Adipocyte (in vitro differentiated cells): ENCODE measurements around the gene SCNN1A.

ENCODE experiments used
- DNase-seq: peaks from one replicate; pipeline ENCODE4 v3.0.0-alpha.2; 2015; ENCODE audit warnings: low read depth
- H3K27me3 ChIP-seq: replicated peaks from 2 replicates; pipeline ENCODE4 v1.7.0; 2013; ENCODE audit warnings: mild to moderate bottlenecking, low read length, moderate library complexity; ENCODE audit not compliant: control insufficient read depth, insufficient read depth
- H3K36me3 ChIP-seq: 2 replicates; pipeline ENCODE4 v1.7.0; 2013; ENCODE audit warnings: low read length, mild to moderate bottlenecking, moderate library complexity; ENCODE audit not compliant: control insufficient read depth, insufficient read depth, severe bottlenecking
- H3K4me1 ChIP-seq: 2 replicates; pipeline ENCODE4 v1.7.0; 2013; ENCODE audit warnings: mild to moderate bottlenecking, low read length, moderate library complexity; ENCODE audit not compliant: control insufficient read depth, insufficient read depth
- H3K4me3 ChIP-seq: 2 replicates; pipeline ENCODE4 v1.7.0; 2013; ENCODE audit warnings: mild to moderate bottlenecking, low read length, moderate library complexity
- H3K9ac ChIP-seq: 2 replicates; pipeline ENCODE4 v1.7.0; 2013; ENCODE audit warnings: mild to moderate bottlenecking, low read length, moderate library complexity
- H3K9me3 ChIP-seq: 2 replicates; pipeline ENCODE4 v1.7.0; 2013; ENCODE audit warnings: mild to moderate bottlenecking, low read length, moderate library complexity; ENCODE audit not compliant: control insufficient read depth

Gene SCNN1A

DNA sequence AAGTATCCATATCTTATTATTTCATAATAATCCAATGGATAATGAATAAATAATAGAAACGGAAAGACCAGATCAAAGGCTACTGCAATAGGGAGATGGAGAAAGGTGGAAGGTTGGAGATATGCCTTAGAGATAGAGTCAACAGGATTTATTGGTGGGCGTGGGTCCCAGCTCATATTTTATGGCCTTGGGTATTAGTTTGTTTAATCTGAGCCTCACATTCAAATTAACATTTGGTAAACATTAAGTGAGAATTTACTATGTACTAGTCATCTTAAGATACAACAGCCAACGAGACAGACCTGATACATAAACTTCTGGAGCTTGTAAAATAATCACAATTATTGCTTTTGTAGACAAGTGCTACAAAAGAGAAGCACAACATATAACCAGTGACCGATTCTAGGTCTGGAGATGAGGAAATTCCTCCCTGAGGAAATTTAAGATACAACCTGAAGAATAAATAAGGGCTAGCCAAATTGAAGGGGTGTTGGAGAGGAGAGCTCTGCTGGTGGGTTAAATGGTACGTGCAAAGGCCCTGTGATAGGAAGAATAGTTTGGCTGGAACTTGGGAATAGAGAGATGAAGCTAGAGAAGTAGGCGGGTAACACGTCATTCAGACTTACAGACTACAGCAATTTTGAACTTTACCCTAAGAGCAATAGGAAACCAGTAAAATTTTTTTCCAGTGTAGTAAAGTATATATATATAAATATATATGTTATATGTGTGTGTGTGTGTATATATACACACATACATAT, 24.7 kb upstream of the SCNN1A start:
- H3K4me3 ChIP-seq = no peak overlapping the region
- H3K9me3 ChIP-seq = no peaks in the 10 kb centered on the region
- H3K27me3 ChIP-seq = no peaks in the 10 kb centered on the region
- no peak overlapping the region for H3K9ac ChIP-seq
- peaks cover 4% of the 10 kb centered on the region for H3K4me1 ChIP-seq
- H3K36me3 ChIP-seq = peaks cover 18% of the 10 kb centered on the region
- DNase-seq = no peak

DNA sequence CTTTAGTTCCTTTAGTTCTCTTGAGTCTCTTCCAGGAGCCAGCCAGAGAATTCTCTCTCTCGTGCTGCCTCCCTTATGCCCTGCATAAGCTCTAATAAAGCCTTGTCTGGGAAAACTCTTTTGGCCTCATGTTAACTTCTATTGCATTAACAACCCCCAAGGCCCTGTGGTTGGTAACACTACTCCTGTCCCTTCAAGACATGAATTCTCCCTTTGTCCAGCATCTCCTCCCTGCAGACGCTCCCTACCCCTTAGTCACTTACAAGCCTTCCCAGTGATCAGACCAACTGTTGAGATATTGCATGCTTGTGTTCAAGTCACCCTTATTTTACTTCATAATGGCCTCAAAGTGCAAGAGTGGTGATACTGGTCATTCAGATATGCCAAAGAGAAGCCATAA, 20.7 kb upstream of the SCNN1A start:
- H3K4me3 ChIP-seq = no peak overlapping the region
- H3K9me3 ChIP-seq = no peaks in the 10 kb centered on the region
- no peak for DNase-seq
- peaks cover 42% of the 10 kb centered on the region for H3K36me3 ChIP-seq
- H3K4me1 ChIP-seq = peaks cover 4% of the 10 kb centered on the region
- H3K27me3 ChIP-seq = no peaks in the 10 kb centered on the region
- H3K9ac ChIP-seq = no peak overlapping the region

DNA sequence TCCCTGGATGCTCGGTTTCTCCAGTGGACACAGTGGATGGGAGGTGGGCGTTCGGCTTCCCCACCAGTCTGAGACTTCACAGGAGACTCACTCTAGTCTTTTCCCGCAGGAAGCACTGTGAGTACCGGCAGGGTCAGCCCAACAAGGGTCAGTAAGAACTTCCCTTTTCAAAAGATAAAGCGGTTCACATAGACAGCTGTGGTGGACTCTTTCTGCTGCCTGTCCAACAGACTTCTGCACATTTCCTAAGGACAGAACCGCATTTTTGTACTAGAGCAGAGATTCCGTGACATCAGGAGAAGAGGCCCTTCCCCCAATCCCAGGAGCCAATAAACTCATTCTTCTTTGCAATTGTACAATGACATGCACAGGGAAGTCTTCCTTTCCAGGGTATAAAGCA, 19.0 kb upstream of the SCNN1A start:
- no peak overlapping the region for H3K4me3 ChIP-seq
- DNase-seq = no peak
- H3K9me3 ChIP-seq = no peaks in the 10 kb centered on the region
- peaks cover 4% of the 10 kb centered on the region for H3K4me1 ChIP-seq
- H3K36me3 ChIP-seq = peaks cover 42% of the 10 kb centered on the region
- no peaks in the 10 kb centered on the region for H3K27me3 ChIP-seq
- no peak overlapping the region for H3K9ac ChIP-seq

DNA sequence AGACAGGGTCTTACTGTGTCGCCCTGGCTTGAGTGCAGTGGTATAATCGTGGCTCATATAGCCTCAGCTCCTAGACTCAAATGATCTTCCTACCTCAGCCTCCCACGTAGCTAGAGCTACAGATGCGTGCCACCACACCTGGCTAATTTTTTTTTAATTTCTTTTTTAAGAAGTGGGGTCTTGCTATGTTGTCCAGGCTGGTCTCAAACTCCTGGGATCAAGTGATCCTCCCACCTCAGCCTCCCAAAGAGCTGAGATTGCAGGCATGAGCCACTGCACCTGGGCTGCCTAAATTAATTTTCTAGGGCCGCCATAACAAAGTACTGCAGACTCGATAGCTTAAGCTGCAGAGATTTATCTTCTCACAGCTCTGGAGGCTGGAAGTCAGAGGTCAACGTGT, 17.7 kb upstream of the SCNN1A start:
- Histone ChIP-seq H3K9ac (no peak overlapping the region), H3K4me1 (peaks cover 12% of the 10 kb centered on the region), H3K4me3 (no peak overlapping the region), H3K36me3 (peaks cover 54% of the 10 kb centered on the region), H3K27me3 (no peaks in the 10 kb centered on the region), H3K9me3 (no peaks in the 10 kb centered on the region)
- DNase-seq = no peak

DNA sequence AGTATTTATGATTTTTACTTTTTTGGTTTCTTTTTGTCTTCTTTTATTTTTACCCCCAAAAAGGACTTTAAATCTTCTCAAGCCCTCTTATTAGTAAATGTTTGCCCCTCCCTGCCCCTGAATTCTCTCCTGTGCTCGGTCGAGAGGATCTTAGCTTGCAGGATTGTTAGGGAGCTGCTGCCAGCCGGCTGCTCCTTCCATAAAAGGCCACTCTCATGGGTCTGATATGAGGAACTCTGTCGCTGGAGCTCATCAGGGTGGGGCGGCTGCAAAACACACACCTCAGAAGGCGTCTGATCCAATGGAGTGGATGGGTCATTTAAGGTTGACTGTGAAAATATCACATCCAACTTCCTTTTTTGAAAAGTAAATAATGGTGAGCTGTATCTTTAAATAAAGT, 17.1 kb upstream of the SCNN1A start:
- peaks cover 55% of the 10 kb centered on the region for H3K36me3 ChIP-seq
- DNase-seq = no peak
- no peaks in the 10 kb centered on the region for H3K27me3 ChIP-seq
- peaks cover 18% of the 10 kb centered on the region for H3K4me1 ChIP-seq
- H3K4me3 ChIP-seq = no peak overlapping the region
- H3K9ac ChIP-seq = peak overlapping the region; percentile 60
- no peaks in the 10 kb centered on the region for H3K9me3 ChIP-seq

DNA sequence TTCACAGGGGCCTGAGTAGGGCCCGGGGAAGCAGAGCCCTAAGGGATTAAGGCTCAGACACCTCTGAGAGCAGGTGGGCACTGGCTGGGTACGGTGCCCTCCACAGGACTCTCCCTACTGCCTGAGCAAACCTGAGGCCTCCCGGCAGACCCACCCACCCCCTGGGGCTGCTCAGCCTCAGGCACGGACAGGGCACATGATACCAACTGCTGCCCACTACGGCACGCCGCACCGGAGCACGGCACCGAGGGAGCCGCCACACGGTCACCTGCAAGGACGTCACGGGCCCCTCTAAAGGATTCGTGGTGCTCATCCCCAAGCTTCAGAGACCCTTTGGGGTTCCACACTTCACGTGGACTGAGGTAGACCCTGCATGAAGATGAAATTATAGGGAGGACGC, 15.7 kb upstream of the SCNN1A start:
- Histone ChIP-seq H3K9me3 (no peaks in the 10 kb centered on the region), H3K9ac (no peak overlapping the region), H3K36me3 (peaks cover 65% of the 10 kb centered on the region), H3K27me3 (no peaks in the 10 kb centered on the region), H3K4me3 (no peak overlapping the region), H3K4me1 (peaks cover 33% of the 10 kb centered on the region)
- DNase-seq = no peak

DNA sequence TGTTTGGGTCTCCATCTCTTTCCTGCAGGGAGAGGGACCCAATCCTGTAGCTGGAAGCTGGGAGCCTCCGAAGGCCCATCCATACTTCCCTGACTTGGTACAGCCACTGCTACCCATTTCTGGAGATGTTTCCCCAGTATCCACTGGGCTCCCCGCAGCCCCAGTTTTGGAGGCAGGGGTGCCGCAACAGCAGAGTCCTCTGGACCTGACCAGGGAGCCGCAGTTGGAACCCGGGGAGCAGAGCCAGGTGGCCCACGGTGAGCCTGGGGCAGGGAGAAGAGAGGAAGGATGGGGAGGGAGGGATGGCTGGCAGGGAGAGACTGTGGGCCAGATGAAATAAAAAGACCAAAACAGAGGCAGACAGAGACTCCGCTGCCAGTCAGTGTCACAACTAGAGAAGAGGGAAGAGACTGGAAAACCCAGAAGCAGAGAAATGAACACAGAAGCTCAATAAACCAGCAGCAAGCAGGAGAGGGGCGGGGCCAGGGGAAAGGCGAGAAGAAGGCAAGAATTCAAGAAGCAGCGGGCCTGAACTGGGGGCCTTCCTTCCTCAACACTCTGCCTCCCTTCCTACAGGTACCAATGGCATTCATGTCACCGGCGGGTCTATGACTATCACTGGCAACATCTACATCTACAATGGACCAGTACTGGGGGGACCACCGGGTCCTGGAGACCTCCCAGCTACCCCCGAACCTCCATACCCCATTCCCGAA, 14.9 kb upstream of the SCNN1A start:
- Histone ChIP-seq H3K9ac (no peak overlapping the region), H3K4me1 (peaks cover 33% of the 10 kb centered on the region), H3K4me3 (no peak overlapping the region), H3K27me3 (no peaks in the 10 kb centered on the region), H3K9me3 (no peaks in the 10 kb centered on the region), H3K36me3 (peaks cover 67% of the 10 kb centered on the region)
- DNase-seq = no peak

DNA sequence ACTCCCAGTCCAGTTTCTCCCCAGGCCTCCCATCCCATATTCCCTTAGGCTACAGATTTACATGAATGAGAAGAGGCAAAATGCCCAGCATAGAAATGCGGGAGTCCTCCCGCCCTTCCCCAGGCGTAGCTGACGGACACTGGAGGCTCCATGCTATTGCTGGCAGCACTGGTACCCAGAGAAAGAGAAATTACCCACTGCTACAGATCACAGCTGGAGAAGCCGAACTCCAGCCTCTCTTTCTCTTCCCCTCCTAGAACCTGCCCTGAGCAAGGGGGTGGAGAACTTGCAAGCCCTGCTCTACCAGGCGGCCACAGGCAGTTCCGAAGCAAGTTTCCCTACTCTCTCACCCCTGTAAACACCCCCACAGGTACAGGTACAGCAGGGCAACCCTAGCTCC, 12.2 kb upstream of the SCNN1A start:
- Histone ChIP-seq H3K4me3 (peak overlapping the region; percentile 21), H3K9ac (peak overlapping the region; percentile 56), H3K36me3 (peaks cover 55% of the 10 kb centered on the region), H3K9me3 (no peaks in the 10 kb centered on the region), H3K27me3 (no peaks in the 10 kb centered on the region), H3K4me1 (peaks cover 45% of the 10 kb centered on the region)
- no peak for DNase-seq

DNA sequence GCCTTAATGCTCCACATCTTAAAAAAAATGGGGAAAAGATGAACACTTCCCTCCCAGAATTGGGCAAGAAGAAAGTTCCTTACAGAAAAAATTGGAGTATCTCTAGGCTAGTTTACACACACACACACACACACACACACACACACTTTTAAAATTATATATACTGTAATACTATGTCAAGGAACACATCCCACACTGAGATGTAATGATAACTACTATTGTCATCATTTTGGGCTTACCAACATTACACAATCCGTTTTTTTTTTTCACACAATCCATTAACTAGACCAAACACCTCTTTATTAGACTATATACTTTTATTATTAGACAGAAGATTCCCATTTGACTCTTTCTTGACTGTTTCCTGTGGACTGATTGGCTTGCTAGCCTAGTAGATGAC, 11.1 kb upstream of the SCNN1A start:
- Histone ChIP-seq H3K4me3 (peak overlapping the region; percentile 40), H3K4me1 (peaks cover 45% of the 10 kb centered on the region), H3K9ac (peak overlapping the region; percentile 56), H3K27me3 (no peaks in the 10 kb centered on the region), H3K9me3 (no peaks in the 10 kb centered on the region), H3K36me3 (peaks cover 48% of the 10 kb centered on the region)
- no peak for DNase-seq

DNA sequence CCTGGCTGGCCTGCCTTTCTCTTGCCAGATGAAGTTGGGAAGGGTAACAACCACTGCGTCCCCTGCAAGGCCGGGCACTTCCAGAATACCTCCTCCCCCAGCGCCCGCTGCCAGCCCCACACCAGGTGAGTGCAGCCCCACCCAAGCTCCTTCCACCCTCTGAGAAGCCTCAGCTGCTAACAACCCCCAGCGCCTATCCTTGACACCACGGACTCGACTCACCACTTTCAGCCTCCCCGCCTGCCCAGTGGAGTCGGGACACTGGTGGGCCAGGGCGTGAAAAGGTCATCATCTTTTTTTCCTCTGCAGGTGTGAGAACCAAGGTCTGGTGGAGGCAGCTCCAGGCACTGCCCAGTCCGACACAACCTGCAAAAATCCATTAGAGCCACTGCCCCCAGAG, 10.7 kb upstream of the SCNN1A start:
- H3K36me3 ChIP-seq = peaks cover 44% of the 10 kb centered on the region
- H3K9ac ChIP-seq = peak overlapping the region; percentile 56
- peak overlapping the region; percentile 41 for H3K4me3 ChIP-seq
- no peaks in the 10 kb centered on the region for H3K27me3 ChIP-seq
- peaks cover 45% of the 10 kb centered on the region for H3K4me1 ChIP-seq
- no peak for DNase-seq
- no peaks in the 10 kb centered on the region for H3K9me3 ChIP-seq

DNA sequence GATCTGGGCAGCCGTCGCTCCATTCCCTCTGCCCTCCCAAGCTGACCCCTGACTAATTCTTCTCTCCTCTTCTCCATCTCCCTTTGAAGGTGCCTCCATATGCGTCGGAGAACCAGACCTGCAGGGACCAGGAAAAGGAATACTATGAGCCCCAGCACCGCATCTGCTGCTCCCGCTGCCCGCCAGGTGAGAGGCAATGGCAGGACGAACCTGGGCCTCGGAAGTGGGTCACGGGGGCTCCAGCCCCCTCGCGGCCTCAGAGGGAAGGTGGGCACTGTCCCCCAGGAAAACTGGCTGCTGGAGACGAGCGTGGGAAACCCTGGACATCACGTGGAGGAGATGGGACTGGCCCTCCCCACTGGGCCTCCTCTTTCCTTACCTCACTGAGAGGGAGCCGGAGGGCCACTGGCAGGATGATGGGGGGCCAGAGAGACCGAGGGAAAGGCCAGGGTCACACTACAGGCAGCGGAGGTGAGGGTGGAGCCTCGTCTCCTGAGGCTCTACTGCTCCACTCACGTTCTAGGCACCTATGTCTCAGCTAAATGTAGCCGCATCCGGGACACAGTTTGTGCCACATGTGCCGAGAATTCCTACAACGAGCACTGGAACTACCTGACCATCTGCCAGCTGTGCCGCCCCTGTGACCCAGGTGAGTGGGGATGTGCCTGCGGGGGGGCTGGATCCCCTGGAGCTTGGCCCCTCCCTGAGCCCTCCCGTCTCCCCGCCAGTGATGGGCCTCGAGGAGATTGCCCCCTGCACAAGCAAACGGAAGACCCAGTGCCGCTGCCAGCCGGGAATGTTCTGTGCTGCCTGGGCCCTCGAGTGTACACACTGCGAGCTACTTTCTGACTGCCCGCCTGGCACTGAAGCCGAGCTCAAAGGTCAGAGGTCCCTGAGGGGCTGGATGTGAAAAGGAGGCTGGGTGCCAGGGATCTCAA, 9.4 kb upstream of the SCNN1A start:
- Histone ChIP-seq H3K9me3 (no peaks in the 10 kb centered on the region), H3K9ac (peak overlapping the region; percentile 96), H3K4me1 (peaks cover 48% of the 10 kb centered on the region), H3K36me3 (peaks cover 36% of the 10 kb centered on the region), H3K4me3 (peak overlapping the region; percentile 96), H3K27me3 (no peaks in the 10 kb centered on the region)
- DNase-seq = no peak
